Cortex of kidney (tissue), 1 donor: ENCODE results near the gene SNX7.

Experiments used
- DNase-seq: peaks from one replicate; lab custom pipeline; 2025; lab: John Stamatoyannopoulos, UW

The SNX7 gene

GRCh38 chr1:98697781-98698180 lies 36.3 kb downstream of the SNX7 start:
- DNase-seq, result no peak

GRCh38 chr1:98698625-98699024 lies 37.1 kb downstream of the SNX7 start:
- DNase-seq, result no peak

GRCh38 chr1:98700228-98700627 lies 38.7 kb downstream of the SNX7 start:
- no peak for DNase-seq

GRCh38 chr1:98702976-98703375 lies 41.5 kb downstream of the SNX7 start:
- DNase-seq, result no peak

GRCh38 chr1:98704474-98704873 lies 43.0 kb downstream of the SNX7 start:
- no peak for DNase-seq

GRCh38 chr1:98704971-98705370 lies 43.5 kb downstream of the SNX7 start:
- DNase-seq, result no peak

GRCh38 chr1:98705591-98705990 lies 44.1 kb downstream of the SNX7 start:
- no peak for DNase-seq

- DNase-seq, result no peak
Measured at GRCh38 chr1:98706173-98706843, 44.8 kb downstream of the SNX7 start.

- no peak for DNase-seq
Measured at GRCh38 chr1:98707556-98707955, 46.0 kb downstream of the SNX7 start.

- no peak for DNase-seq
Measured at GRCh38 chr1:98709906-98710305, 48.4 kb downstream of the SNX7 start.

- no peak for DNase-seq
Measured at GRCh38 chr1:98723574-98723973, 62.1 kb downstream of the SNX7 start.

- DNase-seq, result no peak
Measured at GRCh38 chr1:98732985-98733781, 71.7 kb downstream of the SNX7 start.

- DNase-seq, result no peak
Measured at GRCh38 chr1:98733782-98734112, 72.2 kb downstream of the SNX7 start.

- no peak for DNase-seq
Measured at GRCh38 chr1:98735756-98736155, 74.2 kb downstream of the SNX7 start.

GRCh38 chr1:98737835-98738234 lies 76.3 kb downstream of the SNX7 start:
- DNase-seq, result no peak

- DNase-seq, result no peak
Measured at GRCh38 chr1:98739762-98740161, 78.2 kb downstream of the SNX7 start.

- no peak for DNase-seq
Measured at GRCh38 chr1:98741164-98741563, 79.6 kb downstream of the SNX7 start.

GRCh38 chr1:98749152-98749756 lies 87.7 kb downstream of the SNX7 start:
- DNase-seq, result no peak

GRCh38 chr1:98754176-98754575 lies 92.7 kb downstream of the SNX7 start:
- no peak for DNase-seq

- DNase-seq, result no peak
Measured at GRCh38 chr1:98761219-98761865, 99.8 kb downstream of the SNX7 start.

GRCh38 chr1:98763488-98764150 lies 102.1 kb downstream of the SNX7 start:
- no peak for DNase-seq

GRCh38 chr1:98764485-98764884 lies 103.0 kb downstream of the SNX7 start:
- DNase-seq, result no peak
